ENCODE data around the gene LBR.

Gene LBR

GRCh38 chr1:225428881-225429455, 1.1 kb upstream of the LBR start:
- Histone ChIP-seq H3K27ac (peak overlapping the region; percentile 98), H3K9me3 (no peaks in the 10 kb centered on the region), H3K4me1 (ENCODE audit: control insufficient read depth in 1 of 2, insufficient read depth in 1 of 2, low read depth in 1 of 2, low read length in 1 of 2) (peaks cover 44 to 51% of the 10 kb centered on the region in 2 experiments), H3K27me3 (no peaks in the 10 kb centered on the region), H3K4me3 (ENCODE audit: low read depth in 1 of 2, low read length in 1 of 2) (peak overlapping the region; percentile 96 to 98), H3K36me3 (no peaks in the 10 kb centered on the region)
- TF ChIP-seq, protein P1, sequence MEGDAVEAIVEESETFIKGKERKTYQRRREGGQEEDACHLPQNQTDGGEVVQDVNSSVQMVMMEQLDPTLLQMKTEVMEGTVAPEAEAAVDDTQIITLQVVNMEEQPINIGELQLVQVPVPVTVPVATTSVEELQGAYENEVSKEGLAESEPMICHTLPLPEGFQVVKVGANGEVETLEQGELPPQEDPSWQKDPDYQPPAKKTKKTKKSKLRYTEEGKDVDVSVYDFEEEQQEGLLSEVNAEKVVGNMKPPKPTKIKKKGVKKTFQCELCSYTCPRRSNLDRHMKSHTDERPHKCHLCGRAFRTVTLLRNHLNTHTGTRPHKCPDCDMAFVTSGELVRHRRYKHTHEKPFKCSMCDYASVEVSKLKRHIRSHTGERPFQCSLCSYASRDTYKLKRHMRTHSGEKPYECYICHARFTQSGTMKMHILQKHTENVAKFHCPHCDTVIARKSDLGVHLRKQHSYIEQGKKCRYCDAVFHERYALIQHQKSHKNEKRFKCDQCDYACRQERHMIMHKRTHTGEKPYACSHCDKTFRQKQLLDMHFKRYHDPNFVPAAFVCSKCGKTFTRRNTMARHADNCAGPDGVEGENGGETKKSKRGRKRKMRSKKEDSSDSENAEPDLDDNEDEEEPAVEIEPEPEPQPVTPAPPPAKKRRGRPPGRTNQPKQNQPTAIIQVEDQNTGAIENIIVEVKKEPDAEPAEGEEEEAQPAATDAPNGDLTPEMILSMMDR (IDR thresholded peaks at IDR 0.05): no peak

GRCh38 chr1:225428068-225428880, 436 bp upstream of the LBR start:
- peak overlapping the region; percentile 98 for H3K27ac ChIP-seq
- peaks cover 51 to 58% of the 10 kb centered on the region in 2 experiments for H3K4me1 ChIP-seq (ENCODE audit: control insufficient read depth in 1 of 2, insufficient read depth in 1 of 2, low read depth in 1 of 2, low read length in 1 of 2)
- peak overlapping the region; percentile 96 to 98 for H3K4me3 ChIP-seq (ENCODE audit: low read depth in 1 of 2, low read length in 1 of 2)
- no peaks in the 10 kb centered on the region for H3K27me3 ChIP-seq
- TF ChIP-seq, protein P1 (IDR thresholded peaks at IDR 0.05): peak; percentile 34
- no peaks in the 10 kb centered on the region for H3K9me3 ChIP-seq
- peaks cover 4% of the 10 kb centered on the region for H3K36me3 ChIP-seq

DNA sequence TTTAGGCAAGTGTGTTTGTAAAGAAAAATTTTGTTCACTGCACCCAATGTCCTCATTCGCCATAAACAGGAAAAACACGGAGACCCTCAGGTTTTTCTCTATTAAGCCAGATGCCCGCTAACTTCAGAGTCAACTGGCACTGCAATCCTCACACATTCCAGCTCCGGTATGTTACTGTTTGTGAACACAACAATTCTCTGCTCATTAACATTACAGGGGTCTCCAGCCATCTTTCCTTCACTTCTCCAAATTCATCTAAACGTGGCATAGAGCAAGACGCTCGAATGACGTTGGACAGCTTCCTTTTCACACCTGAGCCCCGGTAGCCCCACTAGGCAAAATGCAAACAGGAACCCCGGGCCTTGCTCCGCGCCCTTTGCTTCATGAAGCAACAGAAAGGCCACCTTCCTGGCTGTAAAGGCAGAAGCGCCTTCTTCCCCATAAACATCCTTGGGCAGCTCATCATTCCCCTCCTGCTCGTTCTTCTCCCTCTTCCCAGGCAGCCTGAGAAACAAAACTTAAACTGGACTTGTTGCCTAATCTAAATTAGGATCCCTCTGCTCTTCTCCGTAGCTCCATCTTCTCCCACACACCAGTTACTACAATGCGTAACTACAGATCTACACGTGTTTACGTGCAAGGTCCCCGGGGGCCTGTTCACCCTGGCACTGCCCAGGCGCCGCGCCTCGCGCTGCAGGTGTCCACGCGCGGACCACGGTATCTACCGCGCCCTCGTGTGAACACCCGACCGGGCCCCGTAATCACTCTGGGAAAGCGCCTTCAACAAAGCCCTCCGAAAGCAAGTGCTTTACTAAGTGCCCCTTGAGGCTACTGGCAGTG, 1.2 kb downstream of the LBR start:
- H3K4me3 ChIP-seq (ENCODE audit: low read depth in 1 of 2, low read length in 1 of 2): peak overlapping the region; percentile 96 to 98
- peaks cover 67 to 75% of the 10 kb centered on the region in 2 experiments for H3K4me1 ChIP-seq (ENCODE audit: control insufficient read depth in 1 of 2, insufficient read depth in 1 of 2, low read depth in 1 of 2, low read length in 1 of 2)
- H3K27ac ChIP-seq: peak overlapping the region; percentile 98
- H3K9me3 ChIP-seq: no peaks in the 10 kb centered on the region
- TF ChIP-seq, protein P1 (IDR thresholded peaks at IDR 0.05): no peak
- H3K36me3 ChIP-seq: peaks cover 14% of the 10 kb centered on the region
- no peaks in the 10 kb centered on the region for H3K27me3 ChIP-seq

DNA sequence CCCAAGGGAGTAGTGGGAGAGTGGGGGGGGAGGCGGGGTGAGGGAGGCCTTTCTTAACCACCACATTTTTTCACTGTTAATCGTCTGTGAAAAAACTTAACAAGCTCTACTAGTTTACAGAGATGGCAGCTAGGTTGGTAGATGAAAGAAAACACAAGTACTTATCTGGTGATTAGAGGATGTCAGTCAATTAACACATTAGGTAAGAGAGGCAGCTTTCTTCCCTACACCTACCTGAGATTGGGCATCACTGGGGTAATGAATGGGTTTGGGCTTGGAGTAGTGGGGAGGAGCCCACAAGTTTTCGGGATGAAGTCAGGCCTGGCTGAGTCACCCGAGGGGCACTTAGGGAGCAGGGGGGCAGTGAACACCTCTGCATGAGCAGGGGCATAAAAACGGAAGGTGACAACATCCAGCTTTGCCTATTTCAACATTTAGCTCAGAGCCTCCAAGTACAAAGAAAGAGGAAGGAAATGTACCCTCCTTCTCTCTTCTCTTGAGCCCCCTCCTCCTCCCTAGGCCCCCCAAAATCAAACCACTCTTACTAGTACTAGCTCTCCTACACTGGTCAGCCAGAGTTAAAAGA, 2.5 kb downstream of the LBR start:
- Histone ChIP-seq H3K27me3 (no peaks in the 10 kb centered on the region), H3K9me3 (no peaks in the 10 kb centered on the region), H3K4me1 (ENCODE audit: control insufficient read depth in 1 of 2, insufficient read depth in 1 of 2, low read depth in 1 of 2, low read length in 1 of 2) (peaks cover 79 to 88% of the 10 kb centered on the region in 2 experiments), H3K36me3 (peaks cover 25% of the 10 kb centered on the region), H3K27ac (peak overlapping the region; percentile 98), H3K4me3 (ENCODE audit: low read depth in 1 of 2, low read length in 1 of 2) (peak overlapping the region; percentile 96 to 98)
- TF ChIP-seq, protein P1 (IDR thresholded peaks at IDR 0.05): no peak

- Histone ChIP-seq H3K27ac (peak overlapping the region; percentile 98), H3K27me3 (no peaks in the 10 kb centered on the region), H3K4me1 (ENCODE audit: control insufficient read depth in 1 of 2, insufficient read depth in 1 of 2, low read depth in 1 of 2, low read length in 1 of 2) (peaks cover 75 to 89% of the 10 kb centered on the region in 2 experiments), H3K36me3 (peaks cover 32% of the 10 kb centered on the region), H3K9me3 (no peaks in the 10 kb centered on the region), H3K4me3 (ENCODE audit: low read depth in 1 of 2, low read length in 1 of 2) (peak overlapping the region; percentile 96 to 98)
- TF ChIP-seq, protein P1 (IDR thresholded peaks at IDR 0.05): no peak
Observed at GRCh38 chr1:225424562-225425200, 3.2 kb downstream of the LBR start.
